Mesodermal cell (in vitro differentiated cells): ENCODE results near the gene MSI2.

ENCODE experiments used
- H3K27ac ChIP-seq: 2 replicates; pipeline ENCODE4 v1.7.0; 2013; ENCODE audit warnings: mild to moderate bottlenecking, low read depth, low read length, moderate library complexity; ENCODE audit not compliant: severe bottlenecking
- H3K36me3 ChIP-seq: 2 replicates; pipeline ENCODE4 v1.7.1; 2013; ENCODE audit warnings: mild to moderate bottlenecking, low read length, moderate library complexity; ENCODE audit not compliant: control insufficient read depth, insufficient read depth
- H3K4me1 ChIP-seq: one replicate; pipeline ENCODE4 v1.7.1; 2013; ENCODE audit warnings: mild to moderate bottlenecking, low read length; ENCODE audit not compliant: insufficient read depth, control insufficient read depth, poor library complexity, severe bottlenecking
- H3K4me3 ChIP-seq: 2 replicates; pipeline ENCODE4 v1.7.0; 2013; ENCODE audit warnings: low read length, control low read depth, mild to moderate bottlenecking; ENCODE audit not compliant: insufficient read depth, poor library complexity, severe bottlenecking; ENCODE audit errors: extremely low read depth
- H3K9me3 ChIP-seq: 2 replicates; pipeline ENCODE4 v1.7.1; 2013; ENCODE audit warnings: mild to moderate bottlenecking, low read length, moderate library complexity; ENCODE audit not compliant: control insufficient read depth
- WGBS, 2 experiments: methylation state at CpG; one replicate each; pipeline ENCODE4 v1.1.5; 2013; ENCODE audit warnings: missing lambda C conversion rate in 2 of 2; ENCODE audit not compliant: insufficient coverage in 2 of 2; 5-methylcytosine and 5-hydroxymethylcytosine counted together

MSI2 gene

GRCh38 chr17:57505841-57506773 is 249.8 kb downstream of the MSI2 start:
- WGBS, 2 experiments: 75% methylated on average over 19 to 20 of the region's 21 CpGs
- Histone ChIP-seq H3K36me3 (no peaks in the 10 kb centered on the region), H3K27ac (peak overlapping the region; percentile 86), H3K9me3 (no peaks in the 10 kb centered on the region), H3K4me1 (peaks cover 38% of the 10 kb centered on the region), H3K4me3 (no peak overlapping the region)

- H3K4me1 ChIP-seq: peaks cover 43% of the 10 kb centered on the region
- H3K9me3 ChIP-seq: no peaks in the 10 kb centered on the region
These were observed 250.4 kb downstream of the MSI2 start for GRCh38 chr17:57506774-57507127.

GRCh38 chr17:57507828-57508227 is 251.5 kb downstream of the MSI2 start:
- Histone ChIP-seq H3K9me3 (no peaks in the 10 kb centered on the region), H3K4me3 (no peak overlapping the region), H3K36me3 (no peaks in the 10 kb centered on the region), H3K27ac (peak overlapping the region; percentile 57), H3K4me1 (peaks cover 43% of the 10 kb centered on the region)
- WGBS, 2 experiments: 85 to 92% methylated on average over 5 to 7 of the region's 8 CpGs

More at GRCh38 chr17:57506774-57507127, 250.4 kb downstream of the MSI2 start:
- Histone ChIP-seq H3K27ac (peak overlapping the region; percentile 86), H3K4me3 (no peak overlapping the region), H3K36me3 (no peaks in the 10 kb centered on the region)
- 80% methylated on average over 1 of the region's 1 CpG; no CpG with 5 or more reads in 1 of the 2 experiments for WGBS, 2 experiments

- no peak overlapping the region for H3K27ac ChIP-seq
These were observed 252.3 kb downstream of the MSI2 start for GRCh38 chr17:57508671-57509070.

GRCh38 chr17:57511475-57512123 is 255.3 kb downstream of the MSI2 start:
- Histone ChIP-seq H3K4me3 (no peak overlapping the region), H3K27ac (no peak overlapping the region), H3K4me1 (peaks cover 46% of the 10 kb centered on the region), H3K36me3 (peaks cover 18% of the 10 kb centered on the region), H3K9me3 (peaks cover 6% of the 10 kb centered on the region)
- WGBS, 2 experiments: 86 to 95% methylated on average over 14 of the region's 14 CpGs

More at GRCh38 chr17:57508671-57509070, 252.3 kb downstream of the MSI2 start:
- WGBS, 2 experiments: 96 to 99% methylated on average over 9 to 10 of the region's 10 CpGs
- H3K4me1 ChIP-seq: peaks cover 48% of the 10 kb centered on the region
- no peaks in the 10 kb centered on the region for H3K36me3 ChIP-seq
- H3K4me3 ChIP-seq: no peak overlapping the region
- H3K9me3 ChIP-seq: no peaks in the 10 kb centered on the region

GRCh38 chr17:57512258-57512657 is 255.9 kb downstream of the MSI2 start:
- Histone ChIP-seq H3K9me3 (peaks cover 6% of the 10 kb centered on the region), H3K4me1 (peaks cover 48% of the 10 kb centered on the region), H3K27ac (no peak overlapping the region), H3K36me3 (peaks cover 18% of the 10 kb centered on the region), H3K4me3 (no peak overlapping the region)
- 85 to 90% methylated on average over 3 of the region's 3 CpGs for WGBS, 2 experiments

- Histone ChIP-seq H3K36me3 (peaks cover 18% of the 10 kb centered on the region), H3K4me1 (peaks cover 48% of the 10 kb centered on the region), H3K9me3 (peaks cover 6% of the 10 kb centered on the region), H3K27ac (no peak overlapping the region), H3K4me3 (no peak overlapping the region)
- 100% methylated on average over 2 of the region's 3 CpGs; no CpG with 5 or more reads in 1 of the 2 experiments for WGBS, 2 experiments
These were observed 256.4 kb downstream of the MSI2 start for GRCh38 chr17:57512691-57513090.

- Histone ChIP-seq H3K9me3 (peaks cover 6% of the 10 kb centered on the region), H3K4me1 (peaks cover 49% of the 10 kb centered on the region), H3K27ac (peak overlapping the region; percentile 30), H3K4me3 (no peak overlapping the region), H3K36me3 (peaks cover 18% of the 10 kb centered on the region)
- WGBS, 2 experiments: 84 to 100% methylated on average over 3 to 4 of the region's 4 CpGs
These were observed 257.2 kb downstream of the MSI2 start for GRCh38 chr17:57513569-57513968.

- peaks cover 58% of the 10 kb centered on the region for H3K4me1 ChIP-seq
- no peak overlapping the region for H3K4me3 ChIP-seq
- no peak overlapping the region for H3K27ac ChIP-seq
- peaks cover 6% of the 10 kb centered on the region for H3K9me3 ChIP-seq
- H3K36me3 ChIP-seq: peaks cover 18% of the 10 kb centered on the region
- WGBS, 2 experiments: 100% methylated on average over 1 of the region's 4 CpGs; no CpG with 5 or more reads in 1 of the 2 experiments
These were observed 258.3 kb downstream of the MSI2 start for GRCh38 chr17:57514614-57515013.

GRCh38 chr17:57515662-57516211 is 259.4 kb downstream of the MSI2 start:
- Histone ChIP-seq H3K4me3 (no peak overlapping the region), H3K4me1 (peaks cover 61% of the 10 kb centered on the region), H3K9me3 (peaks cover 6% of the 10 kb centered on the region), H3K36me3 (peaks cover 18% of the 10 kb centered on the region), H3K27ac (no peak overlapping the region)
- WGBS, 2 experiments: no CpG with 5 or more reads among the region's 1 CpG
